GM19023 (cell line): ENCODE data around the gene FXYD3.

Experiments
- ATAC-seq: cut with Tn5 transposase; IDR thresholded peaks from one replicate; pipeline ENCODE4 v1.9.1; 2021; ENCODE audit warnings: mild to moderate bottlenecking, moderate library complexity; ENCODE audit not compliant: unreplicated experiment

Gene FXYD3

GRCh38 chr19:35115177-35115951 lies at the start of gene FXYD3:
TSS of gene FXYD3 (plus strand) at chr19:35115823. CDS start at chr19:35119377, 3,554 bp downstream.
- ATAC-seq = no peak

- ATAC-seq = no peak
Measured at GRCh38 chr19:35066121-35066520, 49.5 kb upstream of the FXYD3 start.

GRCh38 chr19:35066691-35067563 lies 48.7 kb upstream of the FXYD3 start:
- ATAC-seq = peak; percentile 74

GRCh38 chr19:35068941-35069634 lies 46.5 kb upstream of the FXYD3 start:
- no peak for ATAC-seq

GRCh38 chr19:35069696-35070095 lies 45.9 kb upstream of the FXYD3 start:
- ATAC-seq = no peak

- ATAC-seq = no peak
Measured at GRCh38 chr19:35070471-35070870, 45.2 kb upstream of the FXYD3 start.

GRCh38 chr19:35073516-35073915 lies 42.1 kb upstream of the FXYD3 start:
- ATAC-seq = no peak

GRCh38 chr19:35073941-35074340 lies 41.7 kb upstream of the FXYD3 start:
- no peak for ATAC-seq

- ATAC-seq = no peak
Measured at GRCh38 chr19:35074426-35075201, 41.0 kb upstream of the FXYD3 start.

- ATAC-seq = no peak
Measured at GRCh38 chr19:35075202-35076025, 40.2 kb upstream of the FXYD3 start.

- no peak for ATAC-seq
Measured at GRCh38 chr19:35076026-35076370, 39.6 kb upstream of the FXYD3 start.

GRCh38 chr19:35076657-35077056 lies 39.0 kb upstream of the FXYD3 start:
- ATAC-seq = no peak

- ATAC-seq = no peak
Measured at GRCh38 chr19:35077411-35078223, 38.0 kb upstream of the FXYD3 start.

- ATAC-seq = no peak
Measured at GRCh38 chr19:35079826-35080225, 35.8 kb upstream of the FXYD3 start.

- ATAC-seq = no peak
Measured at GRCh38 chr19:35080613-35081170, 34.9 kb upstream of the FXYD3 start.

- no peak for ATAC-seq
Measured at GRCh38 chr19:35081201-35081600, 34.4 kb upstream of the FXYD3 start.

- no peak for ATAC-seq
Measured at GRCh38 chr19:35083691-35084508, 31.7 kb upstream of the FXYD3 start.

GRCh38 chr19:35084509-35084762 lies 31.2 kb upstream of the FXYD3 start:
- no peak for ATAC-seq
